ENCODE results near the gene EIF1AX. TPM values are rescaled to one million over a fixed set of nuclear protein-coding genes. Genes with fewer than 3 reads are reported as not detected.
"Not testable (repeated sequence)": the region's sequence is repeated elsewhere in the genome, so short reads cannot be mapped to it uniquely, and the experiment has no call there.

EIF1AX gene
- total RNA-seq, 4 donors from 2014 or later, result 45.2 to 55.0 (median 46.9) TPM

DNA sequence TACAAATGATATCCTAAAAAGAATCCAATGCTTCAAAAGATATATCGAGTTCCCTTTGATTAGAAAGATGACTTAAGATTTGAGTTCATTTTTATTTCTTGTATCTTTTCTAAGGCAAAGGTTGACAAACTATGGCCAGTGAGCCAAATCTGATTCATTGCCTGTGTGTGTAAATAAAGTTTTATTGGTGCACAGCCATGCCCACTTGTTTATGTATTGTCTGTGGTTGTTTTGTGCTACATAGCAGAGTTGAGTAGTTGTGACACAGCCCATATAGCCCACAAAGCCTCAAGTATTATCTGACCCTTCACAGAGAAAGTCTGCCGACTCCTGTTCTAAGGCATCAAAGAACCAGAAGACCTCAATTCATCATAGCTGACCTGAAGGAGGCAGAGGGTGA, 32.2 kb upstream of the EIF1AX start:
- no peaks in the 10 kb centered on the region for H3K27me3 ChIP-seq
- no peaks in the 10 kb centered on the region for H3K4me1 ChIP-seq
- intact Hi-C loops (cut with DNase I), result no loop called here
- H3K9me3 ChIP-seq, result no peaks in the 10 kb centered on the region
- TF ChIP-seq, protein P1, sequence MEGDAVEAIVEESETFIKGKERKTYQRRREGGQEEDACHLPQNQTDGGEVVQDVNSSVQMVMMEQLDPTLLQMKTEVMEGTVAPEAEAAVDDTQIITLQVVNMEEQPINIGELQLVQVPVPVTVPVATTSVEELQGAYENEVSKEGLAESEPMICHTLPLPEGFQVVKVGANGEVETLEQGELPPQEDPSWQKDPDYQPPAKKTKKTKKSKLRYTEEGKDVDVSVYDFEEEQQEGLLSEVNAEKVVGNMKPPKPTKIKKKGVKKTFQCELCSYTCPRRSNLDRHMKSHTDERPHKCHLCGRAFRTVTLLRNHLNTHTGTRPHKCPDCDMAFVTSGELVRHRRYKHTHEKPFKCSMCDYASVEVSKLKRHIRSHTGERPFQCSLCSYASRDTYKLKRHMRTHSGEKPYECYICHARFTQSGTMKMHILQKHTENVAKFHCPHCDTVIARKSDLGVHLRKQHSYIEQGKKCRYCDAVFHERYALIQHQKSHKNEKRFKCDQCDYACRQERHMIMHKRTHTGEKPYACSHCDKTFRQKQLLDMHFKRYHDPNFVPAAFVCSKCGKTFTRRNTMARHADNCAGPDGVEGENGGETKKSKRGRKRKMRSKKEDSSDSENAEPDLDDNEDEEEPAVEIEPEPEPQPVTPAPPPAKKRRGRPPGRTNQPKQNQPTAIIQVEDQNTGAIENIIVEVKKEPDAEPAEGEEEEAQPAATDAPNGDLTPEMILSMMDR (IDR thresholded peaks at IDR 0.05), result no peak
- TF ChIP-seq POLR2AphosphoS5 (IDR thresholded peaks at IDR 0.05) (no peak), POLR2A (IDR thresholded peaks at IDR 0.05; ENCODE audit: low read depth) (no peak), EP300 (IDR thresholded peaks at IDR 0.05) (no peak)
- peaks cover 10 to 68% (median 37%) of the 10 kb centered on the region in 4 donors for H3K36me3 ChIP-seq
- H3K4me3 ChIP-seq, result no peak overlapping the region
- H3K27ac ChIP-seq (replicated peaks in 1 of 4), result no peak overlapping the region
- DNase-seq (ENCODE audit: extremely low spot score), result no peak
- WGBS, result 89% methylated on average over 2 of the region's 2 CpGs

- 80% methylated on average over 2 of the region's 2 CpGs for WGBS
- Histone ChIP-seq H3K36me3 (peaks cover 12 to 71% (median 40%) of the 10 kb centered on the region in 4 donors), H3K4me3 (no peak overlapping the region), H3K9me3 (no peaks in the 10 kb centered on the region), H3K27ac (replicated peaks in 1 of 4) (no peak overlapping the region), H3K4me1 (no peaks in the 10 kb centered on the region), H3K27me3 (no peaks in the 10 kb centered on the region)
- intact Hi-C loops (cut with DNase I), result no loop called here
- TF ChIP-seq POLR2AphosphoS5 (IDR thresholded peaks at IDR 0.05) (no peak), EP300 (IDR thresholded peaks at IDR 0.05) (no peak), POLR2A (IDR thresholded peaks at IDR 0.05; ENCODE audit: low read depth) (no peak)
- TF ChIP-seq, protein P1 (IDR thresholded peaks at IDR 0.05), result no peak
- DNase-seq (ENCODE audit: extremely low spot score), result no peak
These were observed 31.7 kb upstream of the EIF1AX start for GRCh38 chrX:20173313-20173712.

DNA sequence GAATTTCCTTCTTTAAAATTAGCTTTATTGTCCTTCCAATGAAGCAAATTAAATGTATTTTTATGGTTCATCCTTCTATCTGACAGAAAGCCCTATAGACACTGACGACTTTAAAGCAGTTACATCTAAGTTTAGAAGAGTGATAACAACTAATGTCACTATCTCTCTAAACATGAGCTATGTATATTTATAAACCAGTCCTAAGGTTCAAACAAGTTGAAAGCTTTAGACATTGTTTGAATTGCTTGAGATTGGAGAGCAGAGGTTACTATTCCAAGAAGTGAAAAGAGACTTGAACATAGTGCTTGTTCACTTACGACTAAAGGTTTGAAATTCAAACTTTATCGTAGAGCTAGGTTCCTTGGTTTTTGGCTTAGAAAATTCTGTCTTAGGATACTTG, 30.2 kb upstream of the EIF1AX start:
- no peak for DNase-seq (ENCODE audit: extremely low spot score)
- TF ChIP-seq, protein P1 (IDR thresholded peaks at IDR 0.05), result no peak
- no peak for TF ChIP-seq POLR2A (IDR thresholded peaks at IDR 0.05; ENCODE audit: low read depth)
- TF ChIP-seq EP300 (IDR thresholded peaks at IDR 0.05), result no peak
- no peak for TF ChIP-seq POLR2AphosphoS5 (IDR thresholded peaks at IDR 0.05)
- Histone ChIP-seq H3K27ac (replicated peaks in 1 of 4) (no peak overlapping the region), H3K4me3 (no peak overlapping the region), H3K4me1 (no peaks in the 10 kb centered on the region), H3K27me3 (no peaks in the 10 kb centered on the region), H3K36me3 (peaks cover 12 to 65% (median 41%) of the 10 kb centered on the region in 4 donors), H3K9me3 (no peaks in the 10 kb centered on the region)
- 74% methylated on average over 3 of the region's 3 CpGs for WGBS
- intact Hi-C loops (cut with DNase I), result no loop called here

- intact Hi-C loops (cut with DNase I); H3K9me3 ChIP-seq; H3K4me1 ChIP-seq; H3K27ac ChIP-seq (replicated peaks in 1 of 4); H3K4me3 ChIP-seq; H3K27me3 ChIP-seq; DNase-seq (ENCODE audit: extremely low spot score): not testable (repeated sequence)
- peaks cover 3 to 60% (median 29%) of the 10 kb centered on the region in 4 donors for H3K36me3 ChIP-seq
These were observed 20.9 kb upstream of the EIF1AX start for GRCh38 chrX:20162516-20162915.

DNA sequence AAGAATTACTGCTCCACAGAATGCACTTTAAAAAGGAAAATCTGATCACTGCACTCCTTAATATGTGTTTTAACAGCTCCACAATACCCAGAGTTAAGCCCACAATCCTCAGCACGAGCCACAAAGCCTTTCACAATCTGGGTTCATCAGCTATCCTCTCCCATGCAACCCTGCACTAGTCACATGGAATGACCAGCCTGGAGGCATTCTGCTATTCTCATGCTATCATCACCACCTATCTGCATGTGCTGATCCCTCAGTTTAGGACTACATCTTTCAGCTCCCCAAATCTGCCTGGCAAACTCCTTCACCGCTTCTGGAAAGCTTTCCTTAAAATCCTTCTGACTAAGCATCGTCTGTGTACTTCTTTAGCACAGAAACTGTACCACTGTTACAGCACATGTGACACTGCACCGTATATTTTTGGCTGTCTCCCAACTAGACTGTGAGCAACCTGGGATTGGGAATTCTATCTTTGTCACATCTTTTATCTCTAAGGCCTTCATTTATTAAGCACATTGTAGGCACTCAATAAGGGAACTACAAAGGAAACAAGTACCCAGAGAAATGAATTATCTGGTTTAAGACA, 18.3 kb upstream of the EIF1AX start:
- TF ChIP-seq, protein P1 (IDR thresholded peaks at IDR 0.05), result no peak
- TF ChIP-seq EP300 (IDR thresholded peaks at IDR 0.05), result no peak
- no peak for TF ChIP-seq POLR2A (IDR thresholded peaks at IDR 0.05; ENCODE audit: low read depth)
- no peak for TF ChIP-seq POLR2AphosphoS5 (IDR thresholded peaks at IDR 0.05)
- DNase-seq (ENCODE audit: extremely low spot score), result no peak
- no peak overlapping the region for H3K27ac ChIP-seq (replicated peaks in 1 of 4)
- H3K4me1 ChIP-seq, result no peaks in the 10 kb centered on the region
- H3K4me3 ChIP-seq, result no peak overlapping the region
- H3K27me3 ChIP-seq, result no peaks in the 10 kb centered on the region
- intact Hi-C loops (cut with DNase I), result no loop called here
- no peaks in the 10 kb centered on the region for H3K9me3 ChIP-seq
- WGBS, result 70% methylated on average over 4 of the region's 4 CpGs
- H3K36me3 ChIP-seq, result peaks cover 7 to 72% (median 39%) of the 10 kb centered on the region in 4 donors

Data from esophagus muscularis mucosa (tissue), 4 donors.